Calu3 (cell line): ENCODE measurements around the gene DDR2. TPM values are rescaled to one million over a fixed set of nuclear protein-coding genes. Genes with fewer than 3 reads are reported as not detected.

Experiments used
- BruUV-seq: library from RNA; stranded (reverse); fragments of 400-500 nt; replicated peaks from 2 replicates; lab custom pipeline; 2021; lab: Mats Ljungman, UMichigan
- CTCF ChIA-PET: fragments of 300-600 bp; sonication (Branson Sonifier 250); formaldehyde crosslinking; loops from one replicate; lab custom pipeline; 2022; ENCODE audit warnings: antibody characterized with exemption; lab: Charles Lee
- DNase-seq: peaks from one replicate; pipeline ENCODE4 v3.0.0; 2022
- H3K27ac Mint-ChIP-seq: one replicate; pipeline ENCODE4 v1.8.0; 2022; ENCODE audit warnings: mixed read lengths; ENCODE audit not compliant: unreplicated experiment
- H3K27me3 Mint-ChIP-seq: one replicate; pipeline ENCODE4 v1.8.0; 2022; ENCODE audit warnings: mixed read lengths; ENCODE audit not compliant: unreplicated experiment
- H3K36me3 Mint-ChIP-seq: one replicate; pipeline ENCODE4 v1.8.0; 2022; ENCODE audit warnings: mild to moderate bottlenecking, moderate library complexity, mixed read lengths; ENCODE audit not compliant: insufficient read depth, unreplicated experiment
- H3K4me1 Mint-ChIP-seq: one replicate; pipeline ENCODE4 v1.8.0; 2022; ENCODE audit warnings: mild to moderate bottlenecking, low read depth, mixed read lengths; ENCODE audit not compliant: unreplicated experiment
- H3K4me3 Mint-ChIP-seq: one replicate; pipeline ENCODE4 v1.8.0; 2022; ENCODE audit warnings: mild to moderate bottlenecking, low read depth, moderate library complexity, mixed read lengths; ENCODE audit not compliant: unreplicated experiment
- H3K9me3 Mint-ChIP-seq: one replicate; pipeline ENCODE4 v1.8.0; 2022; ENCODE audit warnings: low read depth, mixed read lengths; ENCODE audit not compliant: unreplicated experiment
- CTCF ChIP-seq: fragments of 200-600 bp; IDR thresholded peaks from one replicate; pipeline ENCODE4 v1.8.0; 2022; ENCODE audit warnings: antibody characterized with exemption; ENCODE audit not compliant: unreplicated experiment
- intact Hi-C: fragments of 100-400 bp; cut with micrococcal nuclease; formaldehyde crosslinking; loops from one replicate; pipeline ENCODE4 v1.10.0; 2022; ENCODE audit not compliant: unreplicated experiment
- total RNA-seq: library from RNA; stranded (reverse); gene quantifications from 2 replicates; pipeline ENCODE4 v1.2.3, GENCODE V29; 2022

DDR2 gene
- total RNA-seq, 1 experiment from 2014 or later = 0.80 TPM

GRCh38 chr1:162732566-162733335 is 100.5 kb downstream of the DDR2 start:
- Mint-ChIP-seq H3K27ac (no peak overlapping the region), H3K9me3 (no peaks in the 10 kb centered on the region), H3K27me3 (peaks cover 22% of the 10 kb centered on the region), H3K4me3 (no peak overlapping the region), H3K36me3 (no peaks in the 10 kb centered on the region), H3K4me1 (no peaks in the 10 kb centered on the region)
- DNase-seq = no peak
- intact Hi-C loops = no loop called here
- CTCF ChIA-PET = no interaction called here
- BruUV-seq = no TSS peak
- no peak for TF ChIP-seq CTCF

- Mint-ChIP-seq H3K9me3 (no peaks in the 10 kb centered on the region), H3K4me1 (no peaks in the 10 kb centered on the region), H3K36me3 (no peaks in the 10 kb centered on the region), H3K27me3 (peaks cover 22% of the 10 kb centered on the region), H3K4me3 (no peak overlapping the region), H3K27ac (no peak overlapping the region)
- CTCF ChIA-PET = no interaction called here
- no peak for TF ChIP-seq CTCF
- DNase-seq = no peak
- BruUV-seq = no TSS peak
- intact Hi-C loops = no loop called here
Observed at GRCh38 chr1:162733336-162733590, 101.0 kb downstream of the DDR2 start.

- Mint-ChIP-seq H3K4me1 (no peaks in the 10 kb centered on the region), H3K4me3 (no peak overlapping the region), H3K27me3 (peaks cover 22% of the 10 kb centered on the region), H3K36me3 (no peaks in the 10 kb centered on the region), H3K9me3 (no peaks in the 10 kb centered on the region), H3K27ac (no peak overlapping the region)
- TF ChIP-seq CTCF = no peak
- no peak for DNase-seq
- BruUV-seq = no TSS peak
- CTCF ChIA-PET = no interaction called here
- intact Hi-C loops = no loop called here
Observed at GRCh38 chr1:162734047-162734446, 101.8 kb downstream of the DDR2 start.

GRCh38 chr1:162736184-162736583 is 103.9 kb downstream of the DDR2 start:
- intact Hi-C loops = no loop called here
- TF ChIP-seq CTCF = no peak
- Mint-ChIP-seq H3K4me1 (no peaks in the 10 kb centered on the region), H3K27ac (no peak overlapping the region), H3K27me3 (peaks cover 22% of the 10 kb centered on the region), H3K36me3 (no peaks in the 10 kb centered on the region), H3K9me3 (no peaks in the 10 kb centered on the region), H3K4me3 (no peak overlapping the region)
- BruUV-seq = no TSS peak
- DNase-seq = no peak
- CTCF ChIA-PET = no interaction called here
